Activated CD8-positive, alpha-beta memory T cell treated with anti-CD3 and anti-CD28 coated beads for 48 hours (primary cell): ENCODE results near the gene STRN4.
A peak's percentile ranks its signal among the peaks of the same experiment; 100 is the strongest.
"Not testable (repeated sequence)": the region's sequence is repeated elsewhere in the genome, so short reads cannot be mapped to it uniquely, and the experiment has no call there.

ENCODE experiments used
- DNase-seq, 3 experiments: peaks; one replicate each; pipeline ENCODE4 v3.0.0-alpha.2; 2020; ENCODE audit warnings: low read depth in 2 of 3, low spot score in 2 of 3

The STRN4 gene

GRCh38 chr19:46714444-46715106 is 31.7 kb downstream of the STRN4 start:
- no peak for DNase-seq

GRCh38 chr19:46713781-46714443 is 32.3 kb downstream of the STRN4 start:
- DNase-seq, result no peak

DNA sequence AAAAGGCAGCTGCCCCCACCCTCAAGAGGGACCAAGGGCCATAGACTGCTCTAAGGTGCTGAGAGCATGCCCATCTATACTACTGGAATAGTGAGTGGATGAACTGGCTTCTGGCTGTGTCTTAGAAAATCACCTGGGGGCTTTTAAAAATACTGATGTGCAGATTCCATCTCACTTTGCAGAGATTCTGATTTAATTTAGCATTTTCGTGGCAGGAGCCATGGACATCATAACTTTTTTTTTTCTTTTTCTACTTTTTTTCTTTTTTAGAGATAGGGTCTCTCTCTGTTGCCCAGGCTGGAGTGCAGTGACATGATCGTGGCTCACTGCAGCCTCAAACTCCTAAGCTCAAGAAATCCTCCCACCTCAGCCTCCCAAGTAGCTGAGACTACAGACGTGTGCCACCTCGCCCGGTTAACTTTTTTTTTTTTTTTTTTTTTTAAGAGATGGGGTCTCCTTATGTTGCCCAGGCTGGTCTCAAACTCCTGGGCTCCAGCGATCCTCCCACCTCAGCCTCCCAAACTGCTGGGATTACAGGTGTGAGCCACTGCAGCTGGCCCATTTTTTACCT is 33.4 kb downstream of the STRN4 start:
- not testable (repeated sequence) for DNase-seq

DNA sequence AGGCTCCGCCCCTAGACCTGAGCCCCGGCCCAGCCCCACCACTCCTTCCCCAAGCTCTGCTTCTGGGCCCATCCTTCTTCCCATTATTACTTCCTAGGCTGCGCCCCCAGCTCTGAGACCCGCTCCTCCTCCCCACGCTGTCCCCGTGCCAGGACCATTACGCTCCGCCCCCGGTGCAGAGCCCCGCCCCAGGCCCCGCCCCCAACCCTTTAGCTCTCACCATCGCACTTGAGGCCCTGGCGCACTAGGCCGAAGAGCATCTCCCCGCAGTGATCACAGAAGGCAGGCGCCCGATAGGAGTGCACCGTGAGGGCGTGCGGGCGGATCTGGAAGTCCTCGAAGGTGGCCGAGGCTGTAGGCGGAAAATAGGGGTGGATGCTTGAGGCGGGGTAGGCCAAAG is 35.6 kb downstream of the STRN4 start:
- no peak for DNase-seq

GRCh38 chr19:46704379-46705076 is 41.7 kb downstream of the STRN4 start:
- peak; percentile 46 to 99 (median 98) for DNase-seq

DNA sequence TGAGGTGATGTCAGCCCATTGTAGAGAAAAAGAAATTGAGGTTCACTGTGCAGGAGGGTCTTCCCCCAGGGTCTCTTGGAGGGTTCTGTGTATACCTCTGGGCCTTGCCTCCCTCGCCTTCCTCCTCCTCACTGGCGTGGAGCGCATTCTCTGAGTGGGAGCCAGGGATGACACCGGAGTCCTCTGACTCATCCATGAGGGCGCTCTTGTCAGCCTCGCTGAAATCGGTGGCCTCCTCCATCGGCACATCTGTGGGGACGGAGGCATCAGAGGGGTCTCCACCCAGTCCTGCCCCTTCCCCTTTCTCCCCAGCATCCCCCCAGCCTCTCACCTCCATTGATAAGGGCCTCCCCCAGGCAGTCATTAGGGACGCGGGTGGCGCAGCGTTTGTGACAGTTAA is 45.5 kb downstream of the STRN4 start:
- DNase-seq, result no peak

DNA sequence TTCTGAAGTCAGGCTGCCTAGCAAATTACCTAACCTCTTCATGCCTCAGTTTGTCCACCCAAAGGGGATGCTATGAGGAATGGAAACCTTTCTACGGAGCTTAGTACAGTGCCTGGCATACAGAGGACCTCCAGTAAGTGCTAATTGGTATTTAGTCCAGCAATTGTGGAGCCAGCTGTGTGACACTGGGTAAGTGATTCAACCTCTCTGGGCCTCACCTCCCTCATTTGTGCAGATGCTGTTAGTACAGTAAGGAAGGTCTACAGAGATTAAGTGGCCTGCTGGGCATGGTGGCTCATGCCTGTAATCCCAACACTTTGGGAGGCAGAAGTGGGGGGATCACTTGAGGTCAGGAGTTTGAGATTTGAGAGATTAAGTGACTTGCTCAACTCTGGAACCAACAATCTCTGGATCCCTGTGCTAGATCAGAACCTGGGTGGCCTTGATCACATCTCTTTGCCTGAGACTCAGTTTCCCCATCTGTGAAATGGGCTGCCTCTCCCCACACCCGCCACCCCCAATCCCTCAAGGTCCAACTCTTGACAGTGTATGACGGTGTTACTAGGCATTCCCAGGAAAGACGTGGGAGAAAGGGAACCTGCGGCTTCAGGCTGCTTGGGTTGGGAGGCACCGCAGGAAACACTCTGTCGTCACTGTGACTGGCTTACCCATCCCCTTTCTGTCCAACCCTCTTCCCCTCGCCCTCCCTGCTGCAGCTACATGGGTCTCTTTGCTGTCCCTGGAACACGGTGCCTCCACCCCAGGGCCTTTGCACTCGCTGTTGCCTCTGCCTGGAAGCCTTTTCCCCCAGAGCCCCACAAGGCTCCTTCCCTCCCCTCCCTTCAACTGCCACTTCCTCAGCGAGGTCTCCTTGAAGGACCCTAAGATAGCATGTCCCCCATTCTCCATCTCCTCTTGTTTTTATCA is 47.6 kb downstream of the STRN4 start:
- no peak for DNase-seq

GRCh38 chr19:46697204-46697960 is 48.9 kb downstream of the STRN4 start:
- no peak for DNase-seq

DNA sequence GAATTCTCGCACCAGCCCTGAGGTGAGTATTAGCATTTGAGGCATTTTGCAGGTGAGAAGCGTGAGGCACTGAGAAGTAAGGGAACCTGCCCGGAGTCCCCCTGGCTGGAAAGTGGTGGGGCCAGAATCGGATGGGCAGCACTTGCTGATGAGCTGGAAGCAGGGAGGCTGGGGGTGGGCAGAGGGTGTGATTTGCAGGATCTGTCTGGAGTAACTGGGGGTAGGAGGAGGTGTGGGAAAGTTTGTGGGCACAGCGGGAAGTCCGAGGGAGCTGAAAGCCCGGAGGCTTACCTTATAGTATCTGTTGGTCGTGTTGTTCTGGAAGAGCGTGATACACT is 49.4 kb downstream of the STRN4 start:
- DNase-seq, result no peak

- DNase-seq, result no peak
Measured at GRCh38 chr19:46696052-46696451, 50.2 kb downstream of the STRN4 start.

- DNase-seq, result no peak
Measured at GRCh38 chr19:46693760-46694159, 52.5 kb downstream of the STRN4 start.

DNA sequence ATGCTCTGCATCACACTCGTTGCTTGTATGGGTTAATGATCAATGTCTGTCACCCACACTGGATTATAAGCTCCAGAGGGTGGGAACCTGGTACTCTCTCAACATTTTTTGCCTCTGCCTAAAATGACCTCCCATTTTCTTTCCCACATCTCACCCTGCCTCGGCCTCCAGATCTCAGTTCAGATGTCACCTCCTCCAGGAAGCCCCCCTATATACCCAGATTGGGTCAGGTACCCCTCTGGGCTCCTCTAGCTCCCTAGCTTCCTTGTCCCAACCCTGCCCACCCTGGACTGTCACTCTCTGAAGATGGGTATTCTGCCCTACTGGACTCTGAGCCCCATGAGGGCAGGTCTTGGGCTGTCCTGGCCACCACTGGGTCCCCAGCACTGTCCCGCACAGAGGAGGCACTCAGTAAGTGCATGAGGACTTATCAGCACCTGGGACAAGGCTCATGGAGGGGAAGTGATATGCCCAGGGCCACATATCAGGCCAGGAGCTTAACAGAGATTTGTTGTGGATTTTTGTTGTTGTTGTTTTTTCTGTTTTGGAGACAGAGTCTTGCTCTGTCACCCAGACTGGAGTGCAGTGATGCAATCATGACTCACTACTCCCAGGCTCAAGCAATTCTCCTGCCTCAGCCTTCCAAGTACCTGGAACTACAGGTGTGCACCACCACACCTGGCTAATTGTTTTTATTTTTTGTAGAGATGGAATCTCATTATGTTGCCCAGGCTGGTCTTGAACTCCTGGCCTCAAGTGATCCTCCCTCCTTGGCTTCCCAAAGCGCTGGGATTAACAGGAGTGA is 53.1 kb downstream of the STRN4 start:
- DNase-seq, result no peak

DNA sequence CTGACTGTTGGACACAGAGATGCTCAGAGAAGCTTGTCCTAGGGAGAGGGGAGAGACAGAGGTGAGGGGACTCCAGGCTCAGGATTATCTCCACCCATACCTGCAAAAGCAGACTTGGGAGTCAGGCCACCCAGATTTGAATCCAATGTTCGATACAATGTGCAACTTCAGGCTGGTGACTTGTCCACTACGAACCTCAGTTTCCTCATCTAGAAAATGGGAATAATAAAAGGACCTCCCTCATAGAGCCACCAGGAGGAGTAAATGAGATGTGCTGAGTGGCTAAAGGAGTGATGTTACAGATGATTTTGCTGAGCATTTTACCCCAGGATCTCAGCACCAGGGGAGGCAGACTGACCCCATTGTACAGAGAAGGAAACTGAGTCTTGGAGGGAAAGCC is 54.3 kb downstream of the STRN4 start:
- DNase-seq, result no peak

- no peak for DNase-seq
Measured at GRCh38 chr19:46691104-46691503, 55.1 kb downstream of the STRN4 start.

- no peak for DNase-seq
Measured at GRCh38 chr19:46689358-46689757, 56.9 kb downstream of the STRN4 start.

GRCh38 chr19:46687438-46688145 is 58.7 kb downstream of the STRN4 start:
- no peak for DNase-seq

GRCh38 chr19:46685189-46685588 is 61.1 kb downstream of the STRN4 start:
- no peak for DNase-seq

GRCh38 chr19:46678110-46678732 is 68.0 kb downstream of the STRN4 start:
- DNase-seq, result peak in 2 of 3 experiments; percentile 30 to 41
